ENCODE data around the gene ETNPPL.

ETNPPL gene

DNA sequence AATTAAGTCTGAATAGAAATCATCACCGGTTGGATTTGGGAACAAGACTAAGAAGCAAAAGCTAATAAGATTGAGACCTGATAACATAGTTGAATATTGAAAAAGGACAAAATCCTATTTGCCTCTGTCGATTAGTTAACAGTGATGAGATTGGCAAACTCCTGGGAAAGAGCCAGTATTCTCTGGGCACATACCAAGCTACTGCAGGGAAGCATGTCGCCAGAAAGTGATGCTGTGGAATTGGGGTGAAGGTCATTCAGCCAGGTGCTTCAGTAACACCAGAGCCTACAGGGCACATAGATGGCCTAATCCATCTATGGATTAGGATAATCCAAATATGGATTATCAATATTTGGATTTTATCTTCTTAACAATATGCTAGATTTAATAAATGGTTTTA is 68.4 kb downstream of the ETNPPL start:
- no peak for DNase-seq

DNA sequence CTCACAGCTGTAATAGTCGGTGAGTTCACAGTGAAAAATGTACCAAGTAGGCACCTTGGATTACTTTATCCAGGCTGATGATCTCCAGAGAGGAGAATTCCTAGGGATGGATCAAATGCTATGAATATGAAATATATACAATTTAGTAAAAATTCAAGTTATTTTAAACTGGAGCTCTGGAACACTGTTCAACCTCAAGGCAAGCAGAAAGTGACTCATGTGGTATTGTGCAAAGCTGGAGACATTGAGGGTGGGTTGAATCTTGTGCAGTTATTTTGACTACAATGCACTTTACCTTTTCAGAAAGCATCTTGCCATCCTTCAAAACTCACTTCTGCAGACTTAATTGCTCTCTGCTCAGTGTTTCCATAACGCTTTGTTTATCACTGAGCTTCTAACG is 69.0 kb downstream of the ETNPPL start:
- no peak for DNase-seq

DNA sequence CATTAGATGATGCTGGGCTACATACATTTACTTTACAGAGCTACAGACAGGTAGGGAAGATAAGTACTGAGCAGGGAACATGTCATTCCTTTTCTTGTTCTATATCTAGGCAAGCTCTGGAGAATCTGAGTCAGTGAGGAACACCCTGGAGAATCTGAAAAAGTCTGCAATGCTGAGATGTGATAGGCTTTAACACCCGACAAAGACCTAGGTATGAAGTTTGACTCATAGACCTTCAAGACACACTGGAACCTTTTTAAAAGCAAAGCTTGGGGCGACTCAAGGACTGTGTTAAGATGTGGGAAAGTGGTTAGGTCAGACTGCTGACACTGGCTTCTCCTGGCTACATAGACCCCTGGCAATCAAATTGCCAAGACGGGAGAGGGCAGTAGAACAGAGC is 69.6 kb downstream of the ETNPPL start:
- no peak for DNase-seq
